ENCODE data around the gene DENND1B. TPM values are rescaled to one million over a fixed set of nuclear protein-coding genes. Genes with fewer than 3 reads are reported as not detected.
"Not testable (repeated sequence)": the region's sequence is repeated elsewhere in the genome, so short reads cannot be mapped to it uniquely, and the experiment has no call there.

The DENND1B gene
- total RNA-seq, 2 donors from 2014 or later, result 13.8 to 17.2 TPM

GRCh38 chr1:197604302-197604701 is 171.0 kb downstream of the DENND1B start:
- no peak for DNase-seq (ENCODE audit: low spot score)
- intact Hi-C loops (cut with DNase I), result no loop called here

GRCh38 chr1:197600751-197601150 is 174.5 kb downstream of the DENND1B start:
- intact Hi-C loops (cut with DNase I), result no loop called here
- no peak for DNase-seq (ENCODE audit: low spot score)

GRCh38 chr1:197599789-197600188 is 175.5 kb downstream of the DENND1B start:
- no peak for DNase-seq (ENCODE audit: low spot score)
- intact Hi-C loops (cut with DNase I), result no loop called here

GRCh38 chr1:197598935-197599334 is 176.3 kb downstream of the DENND1B start:
- intact Hi-C loops (cut with DNase I), result no loop called here
- no peak for DNase-seq (ENCODE audit: low spot score)

GRCh38 chr1:197595304-197595904 is 179.9 kb downstream of the DENND1B start:
- no peak for DNase-seq (ENCODE audit: low spot score)
- intact Hi-C loops (cut with DNase I), result no loop called here

- intact Hi-C loops (cut with DNase I), result no loop called here
- DNase-seq (ENCODE audit: low spot score), result no peak
Observed at GRCh38 chr1:197590687-197591086, 184.6 kb downstream of the DENND1B start.

GRCh38 chr1:197585809-197586208 is 189.5 kb downstream of the DENND1B start:
- intact Hi-C loops (cut with DNase I), result no loop called here
- no peak for DNase-seq (ENCODE audit: low spot score)

GRCh38 chr1:197577580-197577979 is 197.7 kb downstream of the DENND1B start:
- DNase-seq (ENCODE audit: low spot score), result no peak
- intact Hi-C loops (cut with DNase I), result no loop called here

GRCh38 chr1:197575531-197575930 is 199.7 kb downstream of the DENND1B start:
- intact Hi-C loops (cut with DNase I); DNase-seq (ENCODE audit: low spot score): not testable (repeated sequence)

GRCh38 chr1:197572169-197572568 is 203.1 kb downstream of the DENND1B start:
- intact Hi-C loops (cut with DNase I), result no loop called here
- peak; percentile 54 for DNase-seq (ENCODE audit: low spot score)

- intact Hi-C loops (cut with DNase I), result no loop called here
- no peak for DNase-seq (ENCODE audit: low spot score)
Observed at GRCh38 chr1:197567442-197567841, 207.8 kb downstream of the DENND1B start.

GRCh38 chr1:197561041-197561440 is 214.2 kb downstream of the DENND1B start:
- no peak for DNase-seq (ENCODE audit: low spot score)
- intact Hi-C loops (cut with DNase I), result no loop called here

- DNase-seq (ENCODE audit: low spot score), result no peak
- intact Hi-C loops (cut with DNase I), result no loop called here
Observed at GRCh38 chr1:197559655-197560054, 215.6 kb downstream of the DENND1B start.

- intact Hi-C loops (cut with DNase I), result no loop called here
- DNase-seq (ENCODE audit: low spot score), result no peak
Observed at GRCh38 chr1:197559244-197559643, 216.0 kb downstream of the DENND1B start.

GRCh38 chr1:197557302-197557701 is 218.0 kb downstream of the DENND1B start:
- intact Hi-C loops (cut with DNase I), result no loop called here
- DNase-seq (ENCODE audit: low spot score), result no peak

GRCh38 chr1:197553281-197553680 is 222.0 kb downstream of the DENND1B start:
- intact Hi-C loops (cut with DNase I), result no loop called here
- no peak for DNase-seq (ENCODE audit: low spot score)

GRCh38 chr1:197546989-197547388 is 228.3 kb downstream of the DENND1B start:
- intact Hi-C loops (cut with DNase I), result no loop called here
- no peak for DNase-seq (ENCODE audit: low spot score)

- no peak for DNase-seq (ENCODE audit: low spot score)
- intact Hi-C loops (cut with DNase I), result no loop called here
Observed at GRCh38 chr1:197544553-197544952, 230.7 kb downstream of the DENND1B start.

GRCh38 chr1:197544130-197544529 is 231.2 kb downstream of the DENND1B start:
- no peak for DNase-seq (ENCODE audit: low spot score)

GRCh38 chr1:197541411-197541810 is 233.9 kb downstream of the DENND1B start:
- no peak for DNase-seq (ENCODE audit: low spot score)
- intact Hi-C loops (cut with DNase I), result no loop called here

More at GRCh38 chr1:197544130-197544529, 231.2 kb downstream of the DENND1B start:
- intact Hi-C loops (cut with DNase I), result no loop called here

- intact Hi-C loops (cut with DNase I), result no loop called here
- no peak for DNase-seq (ENCODE audit: low spot score)
Observed at GRCh38 chr1:197526736-197527371, 248.4 kb downstream of the DENND1B start.

All from posterior vena cava (tissue), 2 donors.